Tibial nerve (tissue), 4 donors: ENCODE data around the gene GDE1.

Experiments used
- CTCF ChIP-seq, 5 experiments: fragments of 200-600 bp in 3 of 5; fragments of 450-650 bp in 2 of 5; sonication (generic) in 3 of 5; IDR thresholded peaks; one replicate each; pipeline ENCODE4 v1.5.1; 2016 to 2019; ENCODE audit warnings: antibody characterized with exemption in 5 of 5, mild to moderate bottlenecking in 3 of 5, moderate library complexity in 2 of 5
- EP300 ChIP-seq, 2 donors: sonication (generic); formaldehyde crosslinking; IDR thresholded peaks; one replicate each; pipeline ENCODE4 v1.6.1; 2017; ENCODE audit warnings: antibody characterized with exemption in 2 of 2, mild to moderate bottlenecking in 1 of 2
- POLR2A ChIP-seq, 2 donors: fragments of 450-650 bp; IDR thresholded peaks; one replicate each; pipeline ENCODE4 v1.6.1; 2017; ENCODE audit warnings: antibody characterized with exemption in 2 of 2, mild to moderate bottlenecking in 2 of 2, moderate library complexity in 2 of 2

- TF ChIP-seq CTCF (IDR thresholded peaks at IDR 0.05) (no peak), POLR2A (IDR thresholded peaks at IDR 0.05) (no peak), EP300 (IDR thresholded peaks at IDR 0.05) (peak in 1 of 2 donors; percentile 55)
Observed at GRCh38 chr16:19513377-19514053, 8.4 kb downstream of the GDE1 start.
